Activated CD4-positive, alpha-beta T cell treated with anti-CD3 and anti-CD28 coated beads for 36 hours (primary cell): Measurements from ENCODE around the gene SPACA7. TPM values are rescaled to one million over a fixed set of nuclear protein-coding genes. Genes with fewer than 3 reads are reported as not detected.
A peak's percentile ranks its signal among the peaks of the same experiment; 100 is the strongest.

ENCODE experiments used
- ATAC-seq: fragments of 200-7000 bp; cut with Tn5 transposase; one replicate; pipeline ENCODE4 v1.10.0; 2021; ENCODE audit warnings: mild to moderate bottlenecking, moderate library complexity
- CTCF ChIA-PET: fragments of 350-600 bp; sonication (Branson Sonifier 250); formaldehyde crosslinking; loops from one replicate; lab custom pipeline; 2021; ENCODE audit warnings: antibody characterized with exemption; lab: Charles Lee
- POLR2A ChIA-PET: fragments of 350-600 bp; sonication (Branson Sonifier 250); formaldehyde crosslinking; loops from one replicate; lab custom pipeline; 2021; ENCODE audit warnings: antibody characterized with exemption, inconsistent platforms; lab: Charles Lee
- DNase-seq: peaks from one replicate; pipeline ENCODE4 v3.0.0-alpha.2; 2020
- H3K27ac Mint-ChIP-seq: one replicate; pipeline ENCODE4 v1.8.0; 2021; ENCODE audit warnings: mixed read lengths
- H3K27me3 Mint-ChIP-seq: one replicate; pipeline ENCODE4 v1.8.0; 2021; ENCODE audit warnings: mixed read lengths
- H3K36me3 Mint-ChIP-seq: one replicate; pipeline ENCODE4 v1.8.0; 2021; ENCODE audit warnings: low read depth, mixed read lengths
- H3K4me1 Mint-ChIP-seq: one replicate; pipeline ENCODE4 v1.8.0; 2021; ENCODE audit warnings: mixed read lengths
- H3K4me3 Mint-ChIP-seq: one replicate; pipeline ENCODE4 v1.8.0; 2021; ENCODE audit warnings: mild to moderate bottlenecking, moderate library complexity, mixed read lengths
- H3K9me3 Mint-ChIP-seq: one replicate; pipeline ENCODE4 v1.8.0; 2021; ENCODE audit warnings: low read depth, mixed read lengths
- intact Hi-C, 2 experiments: fragments of 100-400 bp; cut with DNase I in 1 of 2; cut with micrococcal nuclease in 1 of 2; formaldehyde crosslinking; loops; one replicate each; pipeline versions ENCODE4 v1.14.2 to v1.15.1; 2022 to 2024; cut with DNase I, micrococcal nuclease
- total RNA-seq, 2 experiments: library from RNA; stranded (reverse); gene quantifications; one replicate each; pipeline ENCODE4 v1.2.3, GENCODE V29; 2021

Gene SPACA7
- not detected for total RNA-seq

GRCh38 chr13:112376050-112376681 is at the start of gene SPACA7:
Gene SPACA7, plus strand, starts transcription at chr13:112376355. Its CDS starts 31 bp downstream, at chr13:112376386.
- no peak within 1 kb of the TSS for H3K4me3 Mint-ChIP-seq
- intact Hi-C loops = no loop called here
- H3K27ac Mint-ChIP-seq = no peak within 1 kb of the TSS
- H3K36me3 Mint-ChIP-seq = no peaks in the 10 kb centered on the region
- H3K27me3 Mint-ChIP-seq = peaks cover 4% of the 10 kb centered on the region
- ChIA-PET CTCF (no interaction called here), POLR2A (no interaction called here)
- peaks cover 2% of the 10 kb centered on the region for H3K9me3 Mint-ChIP-seq
- no peaks in the 10 kb centered on the region for H3K4me1 Mint-ChIP-seq
- DNase-seq (no peak), ATAC-seq (no peak)

GRCh38 chr13:112326821-112327370 is 49.3 kb upstream of the SPACA7 start:
- no peak overlapping the region for H3K4me3 Mint-ChIP-seq
- CTCF ChIA-PET = no interaction called here
- no peak for DNase-seq

GRCh38 chr13:112328936-112329335 is 47.2 kb upstream of the SPACA7 start:
- intact Hi-C loops = no loop called here
- H3K27me3 Mint-ChIP-seq = peaks cover 29% of the 10 kb centered on the region
- no peaks in the 10 kb centered on the region for H3K4me1 Mint-ChIP-seq
- DNase-seq (no peak), ATAC-seq (no peak)
- H3K27ac Mint-ChIP-seq = no peak overlapping the region
- ChIA-PET POLR2A (no interaction called here), CTCF (no interaction called here)
- H3K36me3 Mint-ChIP-seq = no peaks in the 10 kb centered on the region
- no peak overlapping the region for H3K4me3 Mint-ChIP-seq
- H3K9me3 Mint-ChIP-seq = no peaks in the 10 kb centered on the region

More at GRCh38 chr13:112326821-112327370, 49.3 kb upstream of the SPACA7 start:
- no peaks in the 10 kb centered on the region for H3K9me3 Mint-ChIP-seq
- H3K36me3 Mint-ChIP-seq = no peaks in the 10 kb centered on the region
- ATAC-seq = no peak
- POLR2A ChIA-PET = no interaction called here
- intact Hi-C loops = no loop called here
- H3K27me3 Mint-ChIP-seq = peaks cover 28% of the 10 kb centered on the region
- no peaks in the 10 kb centered on the region for H3K4me1 Mint-ChIP-seq
- no peak overlapping the region for H3K27ac Mint-ChIP-seq

- H3K27ac Mint-ChIP-seq = no peak overlapping the region
- no peak overlapping the region for H3K4me3 Mint-ChIP-seq
- peaks cover 29% of the 10 kb centered on the region for H3K27me3 Mint-ChIP-seq
- no peaks in the 10 kb centered on the region for H3K36me3 Mint-ChIP-seq
- no peak for DNase-seq
- H3K9me3 Mint-ChIP-seq = no peaks in the 10 kb centered on the region
- intact Hi-C loops = no loop called here
- ChIA-PET POLR2A (no interaction called here), CTCF (no interaction called here)
- no peaks in the 10 kb centered on the region for H3K4me1 Mint-ChIP-seq
- ATAC-seq = no peak
These were observed 46.8 kb upstream of the SPACA7 start for GRCh38 chr13:112329376-112329775.

- no peak overlapping the region for H3K27ac Mint-ChIP-seq
- peaks cover 29% of the 10 kb centered on the region for H3K27me3 Mint-ChIP-seq
- no peak overlapping the region for H3K4me3 Mint-ChIP-seq
- no peaks in the 10 kb centered on the region for H3K9me3 Mint-ChIP-seq
- intact Hi-C loops = no loop called here
- POLR2A ChIA-PET = no interaction called here
- no peak for DNase-seq
- no peak for ATAC-seq
- no peaks in the 10 kb centered on the region for H3K4me1 Mint-ChIP-seq
- no peaks in the 10 kb centered on the region for H3K36me3 Mint-ChIP-seq
- CTCF ChIA-PET = no interaction called here
These were observed 46.1 kb upstream of the SPACA7 start for GRCh38 chr13:112330066-112330465.

GRCh38 chr13:112330479-112331381 is 45.4 kb upstream of the SPACA7 start:
- DNase-seq = no peak
- H3K9me3 Mint-ChIP-seq = no peaks in the 10 kb centered on the region
- H3K4me3 Mint-ChIP-seq = no peak overlapping the region
- H3K36me3 Mint-ChIP-seq = no peaks in the 10 kb centered on the region
- H3K27ac Mint-ChIP-seq = no peak overlapping the region
- H3K4me1 Mint-ChIP-seq = no peaks in the 10 kb centered on the region
- ChIA-PET CTCF (no interaction called here), POLR2A (no interaction called here)
- H3K27me3 Mint-ChIP-seq = peaks cover 26% of the 10 kb centered on the region
- no peak for ATAC-seq
- intact Hi-C loops = no loop called here

GRCh38 chr13:112331675-112332074 is 44.5 kb upstream of the SPACA7 start:
- H3K36me3 Mint-ChIP-seq = no peaks in the 10 kb centered on the region
- ChIA-PET POLR2A (no interaction called here), CTCF (interaction anchor here (0.5 kb wide), 1 partner anchor 12 kb away, joined by 3 read pairs; no protein-coding TSS in a partner anchor)
- DNase-seq = no peak
- H3K27me3 Mint-ChIP-seq = peaks cover 26% of the 10 kb centered on the region
- peaks cover 1% of the 10 kb centered on the region for H3K9me3 Mint-ChIP-seq
- intact Hi-C loops = no loop called here
- ATAC-seq = no peak
- H3K4me3 Mint-ChIP-seq = no peak overlapping the region
- H3K4me1 Mint-ChIP-seq = no peaks in the 10 kb centered on the region
- H3K27ac Mint-ChIP-seq = no peak overlapping the region

GRCh38 chr13:112332727-112333126 is 43.4 kb upstream of the SPACA7 start:
- POLR2A ChIA-PET = no interaction called here
- no peak overlapping the region for H3K27ac Mint-ChIP-seq
- no peak for DNase-seq
- no peak for ATAC-seq
- H3K27me3 Mint-ChIP-seq = peaks cover 28% of the 10 kb centered on the region
- CTCF ChIA-PET = no interaction called here
- H3K36me3 Mint-ChIP-seq = peaks cover 2% of the 10 kb centered on the region
- intact Hi-C loops = no loop called here
- H3K4me1 Mint-ChIP-seq = no peaks in the 10 kb centered on the region
- no peak overlapping the region for H3K4me3 Mint-ChIP-seq
- peaks cover 10% of the 10 kb centered on the region for H3K9me3 Mint-ChIP-seq

GRCh38 chr13:112333756-112334543 is 42.2 kb upstream of the SPACA7 start:
- ATAC-seq (peak; percentile 47), DNase-seq (no peak)
- CTCF ChIA-PET = no interaction called here
- peaks cover 2% of the 10 kb centered on the region for H3K36me3 Mint-ChIP-seq
- H3K4me3 Mint-ChIP-seq = no peak overlapping the region
- peaks cover 24% of the 10 kb centered on the region for H3K27me3 Mint-ChIP-seq
- POLR2A ChIA-PET = no interaction called here
- H3K9me3 Mint-ChIP-seq = peaks cover 13% of the 10 kb centered on the region
- intact Hi-C loops = no loop called here
- no peak overlapping the region for H3K27ac Mint-ChIP-seq
- no peaks in the 10 kb centered on the region for H3K4me1 Mint-ChIP-seq

GRCh38 chr13:112335135-112335534 is 41.0 kb upstream of the SPACA7 start:
- Mint-ChIP-seq H3K36me3 (peaks cover 2% of the 10 kb centered on the region), H3K27ac (no peak overlapping the region), H3K4me1 (no peaks in the 10 kb centered on the region), H3K4me3 (no peak overlapping the region), H3K27me3 (peaks cover 23% of the 10 kb centered on the region), H3K9me3 (peaks cover 13% of the 10 kb centered on the region)
- CTCF ChIA-PET = no interaction called here
- intact Hi-C loops = no loop called here
- ATAC-seq (no peak), DNase-seq (no peak)
- POLR2A ChIA-PET = no interaction called here

- peaks cover 29% of the 10 kb centered on the region for H3K27me3 Mint-ChIP-seq
- DNase-seq = no peak
- H3K4me3 Mint-ChIP-seq = no peak overlapping the region
- H3K9me3 Mint-ChIP-seq = peaks cover 11% of the 10 kb centered on the region
- ChIA-PET CTCF (no interaction called here), POLR2A (no interaction called here)
- no peak overlapping the region for H3K27ac Mint-ChIP-seq
- intact Hi-C loops = loop anchor here in 1 of 2 experiments (10.0 kb wide), 1 partner anchor 263 kb away; no protein-coding TSS in a partner anchor
- no peak for ATAC-seq
- H3K4me1 Mint-ChIP-seq = peaks cover 2% of the 10 kb centered on the region
- H3K36me3 Mint-ChIP-seq = peaks cover 2% of the 10 kb centered on the region
These were observed 34.7 kb upstream of the SPACA7 start for GRCh38 chr13:112341446-112341845.
